Left colon (tissue), 2 donors: Measurements from ENCODE around the gene NOL6. TPM values are rescaled to one million over a fixed set of nuclear protein-coding genes. Genes with fewer than 3 reads are reported as not detected.

Experiments
- ATAC-seq: fragments of 200-7000 bp; cut with Tn5 transposase; one replicate; pipeline ENCODE4 v1.9.1; 2020; ENCODE audit warnings: mild to moderate bottlenecking, moderate library complexity
- DNase-seq, 2 donors: peaks; one replicate each; pipeline ENCODE4 v3.0.0-alpha.2; 2020
- intact Hi-C, 2 donors: fragments of 100-400 bp; cut with DNase I in 1 of 2; cut with micrococcal nuclease in 1 of 2; formaldehyde crosslinking; loops; one replicate each; pipeline versions ENCODE4 v1.11.2 to v1.14.0; 2022; cut with DNase I, micrococcal nuclease
- total RNA-seq, 2 donors: library from RNA; stranded (reverse); fragmentation: NEBNext Ultra II Directional; extraction: Animal tissue kit (Norgen Biotek cat#: 25700); gene quantifications; one replicate each; pipeline ENCODE4 v1.2.1, GENCODE V29; 2021
- donor health status: DM: no; HTN: no; CAD: no.
- donor health status: DM: yes; HTN: yes; CAD: no.

Gene NOL6
- total RNA-seq, 2 donors from 2014 or later, result 14.4 to 20.3 TPM

DNA sequence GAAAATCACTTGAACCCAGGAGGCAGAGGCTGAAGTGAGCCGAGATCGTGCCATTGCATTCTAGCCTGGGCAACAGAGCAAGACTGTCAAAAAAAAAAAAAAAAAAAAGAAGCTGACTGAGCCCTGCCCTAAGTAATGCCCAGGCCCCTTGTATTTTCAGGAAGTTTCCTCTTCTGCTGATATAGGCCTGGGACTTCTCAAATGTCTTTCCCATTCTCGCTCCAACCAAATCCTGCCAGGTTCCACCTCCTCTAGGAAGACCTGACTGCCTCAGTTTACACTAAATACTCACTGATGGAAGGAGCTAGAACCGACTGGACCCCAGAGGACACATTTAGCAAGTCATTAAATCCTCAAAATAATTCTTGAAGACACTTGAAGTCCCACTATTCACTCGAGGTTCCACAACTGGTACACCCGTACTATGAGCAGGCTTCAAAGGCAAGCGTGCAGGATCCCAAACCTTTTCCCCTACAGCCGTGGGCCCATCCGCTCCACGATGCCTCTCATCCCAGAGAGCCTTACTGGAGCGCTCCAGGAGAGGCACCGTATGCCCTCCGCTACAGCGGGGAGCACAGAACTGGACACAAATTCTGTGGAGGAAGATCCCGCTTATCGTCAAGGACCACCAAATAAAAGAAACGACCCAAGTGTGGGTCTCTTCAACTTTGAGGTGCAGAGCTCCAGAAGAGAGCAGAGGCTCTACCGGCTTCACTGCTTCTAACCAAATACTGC, 676 bp downstream of the NOL6 start:
- ATAC-seq (no peak), DNase-seq (no peak)
- intact Hi-C loops, result no loop called here

DNA sequence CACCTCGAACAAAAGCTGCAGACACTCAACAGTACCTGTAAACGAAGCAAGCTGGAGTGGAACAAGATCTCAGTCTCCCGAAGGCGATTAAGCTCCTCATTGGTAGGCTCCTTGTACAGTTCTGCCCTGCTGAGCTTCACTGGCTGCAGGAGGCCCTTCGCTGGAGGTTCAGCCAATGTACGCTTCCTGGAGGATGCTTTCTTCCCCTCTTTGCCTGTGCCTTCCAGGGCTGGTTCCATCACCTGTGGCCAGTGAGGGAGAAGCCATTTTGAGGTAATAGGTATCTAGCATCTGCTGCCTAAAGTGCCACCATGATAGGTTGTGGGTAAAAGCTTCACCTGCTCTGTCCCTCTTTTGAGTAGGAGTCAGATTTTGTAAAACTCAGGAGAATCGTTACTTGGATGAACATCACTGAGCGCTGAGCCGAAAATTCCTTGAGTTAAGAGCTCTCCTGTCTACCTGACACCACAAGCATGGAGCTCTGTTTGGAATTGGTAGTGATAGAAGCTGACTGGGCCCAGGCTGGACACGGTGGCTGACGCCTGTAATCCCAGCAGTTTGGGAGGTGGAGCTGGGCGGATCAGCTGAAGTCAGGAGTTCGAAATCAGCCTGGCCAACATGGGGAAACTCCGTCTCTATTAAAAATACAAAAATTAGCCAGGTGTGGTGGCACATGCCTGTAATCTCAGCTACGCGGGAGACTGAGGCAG, 1.4 kb downstream of the NOL6 start:
- intact Hi-C loops, result no loop called here
- no peak for ATAC-seq
- DNase-seq, result no peak

DNA sequence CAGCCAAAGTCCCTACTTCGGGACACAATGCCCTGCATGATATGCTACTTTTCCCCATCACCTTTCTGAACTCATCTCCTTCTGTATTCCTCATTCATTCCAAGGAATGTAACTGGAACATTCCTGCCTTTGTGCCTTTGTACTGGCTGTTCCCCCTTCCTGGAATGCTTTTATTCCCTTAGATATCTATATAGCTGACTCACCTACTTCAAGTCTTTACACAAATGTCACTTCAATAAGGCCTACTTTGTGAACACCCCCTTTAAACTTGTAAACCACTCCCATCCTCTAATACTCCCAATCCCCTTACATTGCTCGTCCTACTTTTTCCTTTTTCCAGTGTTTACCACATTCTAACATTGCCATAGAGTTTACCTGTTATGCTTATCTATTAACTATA, 2.4 kb downstream of the NOL6 start:
- DNase-seq (no peak), ATAC-seq (no peak)
- intact Hi-C loops, result no loop called here

DNA sequence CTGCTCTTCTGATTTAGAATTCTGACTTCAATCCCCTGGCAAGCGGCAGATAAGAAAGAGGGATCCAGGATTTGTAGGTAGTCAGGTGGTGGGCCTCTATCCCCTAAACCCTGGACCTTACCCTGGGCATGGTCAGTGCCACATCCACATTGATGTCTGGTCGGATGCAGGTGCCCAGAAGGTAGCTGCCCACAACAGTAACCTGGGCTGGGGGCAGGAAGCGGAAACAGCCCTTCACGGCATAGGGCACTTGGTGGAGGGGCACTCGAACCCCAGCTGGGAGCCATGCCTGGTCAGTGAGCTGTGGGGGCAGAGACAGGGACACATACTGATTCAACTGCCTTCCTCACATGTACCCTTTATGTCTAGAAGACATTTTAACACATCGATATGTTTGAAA, 3.8 kb downstream of the NOL6 start:
- no peak for ATAC-seq
- intact Hi-C loops, result loop anchor here (10.0 kb wide), 2 partner anchors 55 to 95 kb away; no protein-coding TSS in a partner anchor
- no peak for DNase-seq

DNA sequence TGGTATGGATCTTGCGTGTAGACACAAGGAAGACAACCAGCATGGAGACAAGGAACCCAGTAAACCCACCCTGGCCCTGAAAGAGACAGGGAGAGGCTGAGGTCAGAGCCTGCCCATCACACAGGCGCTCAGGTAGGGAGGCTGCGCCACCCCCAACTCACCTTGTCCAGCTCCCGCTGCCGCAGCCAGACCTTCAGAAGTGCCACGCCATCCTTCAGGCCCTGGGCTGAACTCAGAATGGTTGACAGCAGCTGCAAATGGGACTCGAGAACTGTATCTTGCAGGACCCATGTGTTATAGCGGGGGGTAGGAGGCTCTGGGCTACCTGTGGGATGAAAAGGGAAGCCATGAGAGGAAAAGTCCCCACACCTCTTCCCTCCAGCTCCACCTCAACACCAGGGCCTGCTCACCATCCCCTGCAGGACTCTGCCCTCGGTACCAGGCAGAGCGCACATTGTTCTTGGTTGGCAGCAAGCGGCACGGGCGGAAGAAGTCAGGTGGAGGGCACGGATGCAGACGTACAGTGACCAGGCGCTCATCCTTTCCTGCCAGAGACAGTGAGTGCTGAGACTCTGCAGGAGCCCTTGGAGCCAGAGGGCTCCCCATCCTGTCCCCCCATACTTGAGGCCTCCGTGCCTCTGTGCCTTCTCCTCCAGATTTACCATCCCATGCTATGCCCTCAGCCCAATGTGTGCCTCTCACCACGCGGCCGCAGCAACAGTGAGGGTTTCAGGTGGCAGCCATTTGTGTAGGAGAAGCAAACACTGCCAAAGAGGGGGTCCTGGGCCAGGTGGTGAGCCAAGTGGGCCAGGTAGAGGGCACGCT, 4.7 kb downstream of the NOL6 start:
- DNase-seq (no peak), ATAC-seq (no peak)
- intact Hi-C loops, result loop anchor here (10.0 kb wide), 2 partner anchors 54 to 94 kb away; no protein-coding TSS in a partner anchor

DNA sequence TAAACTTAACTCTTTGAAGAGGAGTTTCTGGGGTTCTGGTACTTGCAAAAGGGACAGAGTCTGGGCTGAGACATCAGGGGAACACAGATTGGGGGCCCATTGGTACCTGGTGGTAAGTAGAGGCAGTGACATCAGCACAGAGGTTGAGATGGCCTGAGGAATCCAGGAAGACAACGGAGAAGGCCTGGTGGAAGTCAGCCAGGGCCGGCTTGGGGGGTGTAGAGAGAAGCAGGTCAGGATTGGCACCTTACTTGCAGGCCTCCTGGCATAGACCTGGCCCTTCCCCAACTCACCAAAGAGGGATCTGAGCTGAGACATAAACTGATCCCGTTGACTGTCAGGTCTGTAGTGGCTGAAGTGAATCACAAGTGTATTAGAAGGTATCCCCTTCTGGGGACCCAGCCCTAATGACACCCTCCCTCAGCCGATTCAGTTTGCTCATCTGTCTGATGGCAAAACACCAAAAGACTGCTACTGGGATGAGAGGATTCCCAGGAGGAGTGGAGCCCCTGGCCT, 5.5 kb downstream of the NOL6 start:
- no peak for DNase-seq
- ATAC-seq, result no peak
- intact Hi-C loops, result loop anchor here (10.0 kb wide), 2 partner anchors 53 to 93 kb away; no protein-coding TSS in a partner anchor

DNA sequence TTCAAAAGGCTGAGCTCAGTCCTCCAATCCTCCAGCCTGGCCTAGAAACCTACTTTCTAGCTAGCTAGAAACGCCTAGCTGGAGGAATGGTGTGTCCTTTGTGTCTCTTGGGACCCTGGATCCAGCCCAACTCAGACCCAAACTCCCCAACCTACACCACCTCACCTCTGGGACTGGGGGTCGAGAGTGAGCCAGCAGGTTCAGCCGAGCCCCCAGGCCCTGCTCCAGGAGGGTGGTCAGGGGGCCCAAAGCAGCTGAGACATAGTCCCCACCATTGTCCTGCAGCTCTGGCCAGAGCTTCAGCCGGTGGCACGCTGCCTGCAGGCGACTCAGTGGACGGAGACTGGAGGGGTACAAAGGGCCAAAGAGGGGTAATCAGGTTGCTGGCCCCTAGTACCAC, 6.2 kb downstream of the NOL6 start:
- no peak for ATAC-seq
- intact Hi-C loops, result loop anchor here (10.0 kb wide), 2 partner anchors 53 to 93 kb away; no protein-coding TSS in a partner anchor

DNA sequence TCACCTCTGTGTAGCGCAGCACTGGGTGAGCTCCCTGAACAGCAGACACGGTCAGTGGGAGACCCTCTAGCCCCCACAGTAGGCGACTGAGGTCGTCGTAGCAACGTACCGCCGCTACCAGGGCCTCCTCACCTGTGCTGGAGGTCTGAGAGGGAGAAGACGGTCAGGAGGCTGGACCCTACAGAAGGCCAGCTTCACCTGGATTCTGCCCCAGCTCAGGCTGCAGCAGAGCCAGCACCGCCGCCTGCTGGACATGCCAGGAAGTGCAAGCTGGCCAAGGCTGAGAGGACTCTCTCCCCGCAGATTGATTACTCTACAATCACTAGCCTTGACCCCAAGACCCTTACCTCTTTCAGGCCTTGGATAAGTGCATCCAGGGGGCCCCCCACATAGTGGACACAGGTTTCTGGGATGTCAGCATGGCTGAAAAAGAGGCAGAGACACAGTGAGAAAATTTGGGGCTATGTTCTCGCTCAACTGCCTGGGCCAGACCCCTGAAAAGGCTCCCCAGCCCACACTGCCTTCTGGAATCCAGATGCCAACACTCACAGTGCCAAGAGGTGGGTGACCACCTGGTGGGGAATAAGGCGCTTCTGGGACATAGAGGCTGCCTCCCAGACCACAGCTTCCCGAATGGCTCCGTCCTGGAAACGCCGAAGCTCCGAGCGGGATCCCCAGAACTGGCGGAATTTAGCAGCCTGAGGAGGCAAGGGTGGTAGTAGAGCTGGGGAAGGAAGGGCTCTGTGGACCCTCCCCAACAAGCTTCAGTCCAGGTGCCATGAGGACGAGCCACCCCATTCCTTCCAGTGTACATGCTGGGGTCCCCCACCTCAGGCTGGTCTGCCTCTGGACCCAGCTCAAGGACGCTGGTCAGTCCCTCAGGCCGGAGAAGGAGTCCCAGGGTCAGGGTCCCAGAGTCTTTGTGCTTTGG, 6.9 kb downstream of the NOL6 start:
- ATAC-seq (peak; percentile 82), DNase-seq (peak; percentile 39 to 79)
- intact Hi-C loops, result loop anchor here (10.0 kb wide), 2 partner anchors 52 to 92 kb away; no protein-coding TSS in a partner anchor

More for the DNA sequence above, 6.2 kb downstream of the NOL6 start:
- no peak for DNase-seq

DNA sequence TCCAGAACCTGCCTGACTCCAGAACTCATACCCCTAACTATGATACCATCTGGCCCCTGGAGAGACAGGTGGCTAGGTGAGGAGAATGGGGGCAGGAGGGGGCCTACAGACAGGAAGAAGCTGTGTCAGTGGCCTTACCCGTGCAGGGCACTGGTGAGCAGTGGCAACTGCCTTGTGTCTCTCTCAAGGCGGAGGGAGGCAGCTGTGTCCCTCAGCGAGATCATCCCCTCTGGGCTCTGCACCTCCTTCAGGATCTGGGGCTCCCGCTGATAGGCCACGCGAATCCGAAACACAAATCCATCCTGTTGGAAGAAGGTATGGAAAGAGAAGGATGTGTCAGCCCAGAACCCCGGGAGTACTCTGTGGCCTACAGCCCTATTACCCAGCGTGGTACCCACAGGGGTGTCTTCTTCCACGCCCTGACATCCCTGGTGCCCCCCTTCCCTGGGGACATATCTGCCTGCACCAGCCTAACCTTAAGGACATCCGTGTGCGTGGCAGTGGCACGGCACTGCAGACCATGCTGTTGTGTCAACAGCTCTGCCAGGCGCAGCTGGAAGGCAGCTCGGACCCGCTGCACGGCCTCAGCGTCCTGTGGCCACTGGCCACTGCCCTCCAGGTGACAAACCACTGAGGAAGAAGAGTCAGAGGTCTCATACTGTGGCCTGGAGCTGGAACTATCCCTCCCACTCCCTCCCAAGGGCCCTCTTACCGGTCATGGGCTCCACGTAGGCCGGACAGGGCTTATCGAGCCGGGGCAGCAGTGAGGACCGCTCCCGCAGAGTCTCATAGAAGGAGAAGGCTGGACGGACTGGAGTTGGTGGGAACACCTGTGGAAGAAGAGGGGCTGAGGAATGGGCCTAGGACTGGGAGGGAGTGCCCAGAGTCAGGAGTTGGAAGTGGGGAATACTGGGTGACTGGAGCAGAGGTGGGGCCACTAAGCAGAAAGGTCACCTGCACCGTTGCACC, 7.8 kb downstream of the NOL6 start:
- DNase-seq, result no peak
- intact Hi-C loops, result loop anchor here (10.0 kb wide), 2 partner anchors 51 to 91 kb away; no protein-coding TSS in a partner anchor

DNA sequence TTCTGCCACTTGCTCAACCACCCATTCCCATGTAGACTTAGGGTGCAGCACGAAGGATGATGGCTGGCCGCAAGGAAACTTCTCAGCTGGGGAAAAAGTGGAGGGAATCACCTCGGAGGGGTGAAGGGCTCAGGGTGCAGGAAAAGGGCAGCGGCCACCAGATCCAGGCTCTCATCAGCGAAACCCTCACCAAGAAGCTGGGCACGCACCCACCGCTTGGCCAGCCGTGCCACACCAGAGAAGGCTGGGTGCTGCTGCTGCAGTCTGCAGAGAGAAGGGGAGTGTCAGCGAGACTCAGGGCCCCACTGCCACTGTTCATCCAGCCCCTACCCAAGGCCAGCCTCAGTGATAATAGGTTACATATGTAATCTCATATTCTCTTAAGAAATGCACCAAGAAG, 8.6 kb downstream of the NOL6 start:
- intact Hi-C loops, result loop anchor here (10.0 kb wide), 2 partner anchors 50 to 90 kb away; no protein-coding TSS in a partner anchor
- ATAC-seq, result no peak
- DNase-seq, result no peak

More for the DNA sequence above, 7.8 kb downstream of the NOL6 start:
- no peak for ATAC-seq

DNA sequence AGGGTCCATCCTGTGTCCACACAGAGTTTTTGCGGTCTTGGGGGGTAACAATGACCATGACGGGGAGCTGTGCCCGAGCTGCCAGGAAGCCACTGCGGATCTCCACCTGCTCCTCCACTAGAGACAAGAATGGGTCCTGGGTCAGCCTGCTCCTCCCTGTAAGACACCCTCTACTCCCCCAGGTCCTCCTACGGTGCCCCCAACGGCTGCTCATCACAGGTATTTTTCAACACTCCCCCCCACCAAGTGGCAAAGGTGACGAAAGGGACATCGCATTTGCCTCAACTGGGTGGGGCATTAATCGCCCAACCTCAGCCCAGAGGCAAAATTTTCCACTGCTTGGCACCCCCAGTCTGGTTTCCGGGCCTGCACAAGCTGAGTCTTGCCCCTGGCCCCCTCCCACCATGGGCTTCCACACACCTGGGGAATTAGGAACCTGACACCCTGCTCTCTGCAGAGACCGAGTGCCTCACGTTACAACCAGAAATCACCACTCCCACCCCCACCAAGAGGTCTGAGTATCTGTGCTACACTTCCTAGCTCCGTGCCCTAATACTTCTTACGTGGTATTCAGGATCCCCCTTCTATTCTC, 9.6 kb downstream of the NOL6 start:
- ATAC-seq (no peak), DNase-seq (no peak)
- intact Hi-C loops, result loop anchor here (10.0 kb wide), 2 partner anchors 49 to 89 kb away; no protein-coding TSS in a partner anchor

DNA sequence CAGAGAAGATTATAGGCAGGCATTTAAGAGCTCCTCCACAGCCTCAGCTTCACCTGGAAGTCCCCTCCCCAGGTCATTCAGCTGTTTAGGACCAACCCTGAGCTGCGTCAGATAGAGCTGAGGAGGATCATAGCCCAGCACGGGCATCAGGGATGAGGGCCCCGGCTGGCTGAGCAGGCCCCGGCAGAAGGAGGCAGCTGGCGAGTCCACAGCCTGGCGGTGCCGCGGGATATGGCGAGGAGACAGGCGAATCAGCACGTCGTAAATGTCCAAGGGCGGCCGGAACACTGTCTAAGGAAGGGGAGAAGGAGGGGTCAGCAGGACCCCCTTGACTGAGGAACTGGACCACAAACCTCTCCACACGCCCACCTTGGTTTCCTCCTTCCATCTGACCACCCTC, 10.6 kb downstream of the NOL6 start:
- DNase-seq (no peak), ATAC-seq (no peak)
- intact Hi-C loops, result loop anchor here (10.0 kb wide), 2 partner anchors 48 to 88 kb away; no protein-coding TSS in a partner anchor

DNA sequence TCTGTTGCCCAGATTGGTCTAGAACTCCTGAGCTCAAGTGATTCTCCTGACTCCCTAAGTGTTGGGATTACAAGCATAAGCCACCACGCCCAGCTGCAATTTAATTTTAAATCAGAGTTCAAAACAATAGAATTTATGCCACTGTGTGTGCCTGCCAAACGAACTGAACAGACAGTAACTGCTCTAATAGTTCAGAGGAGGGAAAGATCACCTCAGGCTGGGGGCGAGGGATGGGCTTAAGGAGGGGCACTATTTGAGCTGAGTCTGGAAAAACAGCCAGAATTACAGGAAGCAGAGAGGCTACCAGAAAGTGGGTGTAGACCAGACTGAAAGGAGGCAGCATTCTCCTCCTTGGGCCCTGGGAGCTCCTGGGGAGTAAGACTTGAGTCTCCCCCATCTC, 12.2 kb downstream of the NOL6 start:
- DNase-seq (no peak), ATAC-seq (peak; percentile 73)
- intact Hi-C loops, result loop anchor here (10.0 kb wide), 2 partner anchors 47 to 87 kb away; no protein-coding TSS in a partner anchor

DNA sequence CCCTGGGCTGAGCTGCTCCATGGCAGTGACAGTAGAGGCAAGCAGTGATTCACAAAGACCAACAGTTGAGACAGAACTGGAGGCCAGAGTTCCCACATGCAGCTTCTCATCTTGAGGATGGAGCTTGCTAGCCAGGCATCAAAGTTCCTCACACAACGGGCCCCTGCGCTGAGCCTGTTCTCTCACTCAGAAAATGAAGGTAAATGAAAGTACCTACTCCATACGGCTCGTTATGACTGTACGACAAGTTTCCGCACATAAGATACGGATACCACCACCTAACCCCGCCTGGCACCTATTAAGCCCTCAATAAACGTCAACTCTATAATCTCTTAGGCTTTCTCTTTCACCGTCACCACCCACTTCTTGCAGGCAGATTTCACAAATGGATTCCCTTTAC, 12.9 kb downstream of the NOL6 start:
- DNase-seq, result no peak
- intact Hi-C loops, result loop anchor here (10.0 kb wide), 2 partner anchors 46 to 86 kb away; no protein-coding TSS in a partner anchor
- no peak for ATAC-seq

DNA sequence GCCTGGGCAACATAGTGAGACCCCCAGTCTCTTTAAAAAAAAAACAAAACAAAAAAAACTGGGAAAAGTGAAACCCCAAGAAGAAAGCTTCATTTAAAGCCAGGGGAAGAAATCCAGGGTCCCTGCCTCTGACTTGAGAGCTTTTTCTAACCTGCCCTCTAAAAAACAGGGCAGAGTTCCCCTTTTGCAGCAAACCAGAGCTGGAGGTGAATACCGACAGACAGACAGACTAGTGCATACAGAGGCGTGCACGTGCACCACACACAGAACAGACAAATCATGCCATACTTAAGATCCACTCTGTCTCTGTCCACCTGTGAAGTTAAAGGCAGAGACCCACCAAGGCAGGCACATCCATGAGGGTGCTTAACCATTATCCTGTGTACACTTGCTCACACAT, 14.6 kb downstream of the NOL6 start:
- ATAC-seq, result no peak

DNA sequence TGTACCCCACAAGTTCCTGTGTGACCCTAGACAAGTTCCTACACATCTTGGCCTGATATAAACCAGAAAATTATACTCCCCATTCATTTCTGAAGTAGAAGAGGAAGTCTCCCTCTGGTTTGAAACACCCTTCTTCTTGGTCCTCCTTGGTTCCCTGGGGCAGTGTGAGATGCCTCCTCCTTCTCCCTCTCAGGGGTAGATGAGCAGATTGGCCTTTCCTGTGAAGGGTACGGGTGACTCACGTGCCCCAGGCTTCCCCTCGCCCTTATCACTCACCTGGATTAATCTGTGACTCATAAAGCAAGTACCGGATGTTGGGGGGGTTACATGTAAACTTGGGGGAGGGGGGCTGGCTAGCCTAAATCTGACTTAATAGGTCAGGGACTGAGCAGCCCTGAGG, 15.3 kb downstream of the NOL6 start:
- DNase-seq (no peak), ATAC-seq (peak; percentile 24)
- intact Hi-C loops, result no loop called here

More for the DNA sequence above, 14.6 kb downstream of the NOL6 start:
- intact Hi-C loops, result no loop called here
- DNase-seq, result no peak
